ENCODE data around the gene CARD14. TPM values are rescaled to one million over a fixed set of nuclear protein-coding genes. Genes with fewer than 3 reads are reported as not detected.
A peak's percentile ranks its signal among the peaks of the same experiment; 100 is the strongest.

CARD14 gene
- total and polyA plus RNA-seq, 2 of the 13 experiments (the other 11 are each of a cell fraction or from before 2014, with no cell fraction given): 0.11 TPM; not detected in 1

GRCh38 chr17:80147035-80147822, 22.6 kb upstream of the CARD14 start, which contains the start of gene EIF4A3 (continued):
- TF ChIP-seq KDM2A (CRISPR knock-in tag; IDR thresholded peaks at IDR 0.05; ENCODE audit: borderline replicate concordance, low read depth) (peak; percentile 93), ZNF354B (CRISPR knock-in tag; IDR thresholded peaks at IDR 0.05) (0 out of 2 replicates have a peak, but pooled peaks have one; percentile 34), MLLT10 (CRISPR knock-in tag; IDR thresholded peaks at IDR 0.05) (no peak), ZNF253 (CRISPR knock-in tag; IDR thresholded peaks at IDR 0.05; ENCODE audit: borderline replicate concordance) (peak; percentile 80; the same call in 1 of the 2 replicates), CENPBD1 (CRISPR knock-in tag; IDR thresholded peaks at IDR 0.05; ENCODE audit: borderline replicate concordance, low read depth) (no peak), PRMT3 (CRISPR knock-in tag; IDR thresholded peaks at IDR 0.05; ENCODE audit: borderline replicate concordance, low read depth) (peak; percentile 89; the same call in 1 of the 2 replicates), ZFP36 (IDR thresholded peaks at IDR 0.05; ENCODE audit: borderline replicate concordance, low read depth, low read length, partially characterized antibody) (no peak), TBL1XR1 (IDR thresholded peaks at IDR 0.05; ENCODE audit: borderline replicate concordance, low read length, partially characterized antibody) (no peak), ZBTB20 (CRISPR knock-in tag; IDR thresholded peaks at IDR 0.05; ENCODE audit: borderline replicate concordance, low read depth) (peak; percentile 72), ZNF850 (CRISPR knock-in tag; conservative IDR thresholded peaks at IDR 0.05) (peak; percentile 40; the same call in 1 of the 2 replicates), ZNF75D (CRISPR knock-in tag; IDR thresholded peaks at IDR 0.05; ENCODE audit: borderline replicate concordance) (no peak), MNT (IDR thresholded peaks at IDR 0.05) (peak; percentile 86), POLR2G (IDR thresholded peaks at IDR 0.05; ENCODE audit: low read depth, low read length) (peak; percentile 95), ZNF883 (CRISPR knock-in tag; IDR thresholded peaks at IDR 0.05; ENCODE audit: not compliant biosample characterization) (peak; percentile 71), KAT2B (IDR thresholded peaks at IDR 0.05; ENCODE audit: borderline replicate concordance, low read depth, low read length) (no peak), ZNF713 (CRISPR knock-in tag; IDR thresholded peaks at IDR 0.05) (peak; percentile 98), SSRP1 (CRISPR knock-in tag; IDR thresholded peaks at IDR 0.05) (0 out of 2 replicates have a peak, but pooled peaks have one; percentile 23), ZNF552 (CRISPR knock-in tag; IDR thresholded peaks at IDR 0.05; ENCODE audit: borderline replicate concordance) (no peak), TEF (CRISPR knock-in tag; IDR thresholded peaks at IDR 0.05) (peak; percentile 67; the same call in 1 of the 2 replicates), ZNF138 (CRISPR knock-in tag; IDR thresholded peaks at IDR 0.05; ENCODE audit: low read depth) (peak; percentile 96; the same call in 1 of the 2 replicates), CCAR2 (optimal IDR thresholded peaks at IDR 0.05; ENCODE audit: low read depth, low read length) (no peak)
- TF ChIP-seq, protein P1, sequence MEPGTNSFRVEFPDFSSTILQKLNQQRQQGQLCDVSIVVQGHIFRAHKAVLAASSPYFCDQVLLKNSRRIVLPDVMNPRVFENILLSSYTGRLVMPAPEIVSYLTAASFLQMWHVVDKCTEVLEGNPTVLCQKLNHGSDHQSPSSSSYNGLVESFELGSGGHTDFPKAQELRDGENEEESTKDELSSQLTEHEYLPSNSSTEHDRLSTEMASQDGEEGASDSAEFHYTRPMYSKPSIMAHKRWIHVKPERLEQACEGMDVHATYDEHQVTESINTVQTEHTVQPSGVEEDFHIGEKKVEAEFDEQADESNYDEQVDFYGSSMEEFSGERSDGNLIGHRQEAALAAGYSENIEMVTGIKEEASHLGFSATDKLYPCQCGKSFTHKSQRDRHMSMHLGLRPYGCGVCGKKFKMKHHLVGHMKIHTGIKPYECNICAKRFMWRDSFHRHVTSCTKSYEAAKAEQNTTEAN (CRISPR knock-in tag; conservative IDR thresholded peaks at IDR 0.05): peak; percentile 70; the same call in 1 of the 2 replicates
- TF ChIP-seq, protein P2, sequence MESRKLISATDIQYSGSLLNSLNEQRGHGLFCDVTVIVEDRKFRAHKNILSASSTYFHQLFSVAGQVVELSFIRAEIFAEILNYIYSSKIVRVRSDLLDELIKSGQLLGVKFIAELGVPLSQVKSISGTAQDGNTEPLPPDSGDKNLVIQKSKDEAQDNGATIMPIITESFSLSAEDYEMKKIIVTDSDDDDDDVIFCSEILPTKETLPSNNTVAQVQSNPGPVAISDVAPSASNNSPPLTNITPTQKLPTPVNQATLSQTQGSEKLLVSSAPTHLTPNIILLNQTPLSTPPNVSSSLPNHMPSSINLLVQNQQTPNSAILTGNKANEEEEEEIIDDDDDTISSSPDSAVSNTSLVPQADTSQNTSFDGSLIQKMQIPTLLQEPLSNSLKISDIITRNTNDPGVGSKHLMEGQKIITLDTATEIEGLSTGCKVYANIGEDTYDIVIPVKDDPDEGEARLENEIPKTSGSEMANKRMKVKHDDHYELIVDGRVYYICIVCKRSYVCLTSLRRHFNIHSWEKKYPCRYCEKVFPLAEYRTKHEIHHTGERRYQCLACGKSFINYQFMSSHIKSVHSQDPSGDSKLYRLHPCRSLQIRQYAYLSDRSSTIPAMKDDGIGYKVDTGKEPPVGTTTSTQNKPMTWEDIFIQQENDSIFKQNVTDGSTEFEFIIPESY (CRISPR knock-in tag; IDR thresholded peaks at IDR 0.05): peak; percentile 66
